Transverse colon (tissue), 4 donors: ENCODE measurements around the gene CDC42BPB.

Experiments used
- CTCF ChIP-seq, 5 experiments: fragments of 200-600 bp in 3 of 5; fragments of 450-650 bp in 2 of 5; sonication (generic) in 3 of 5; IDR thresholded peaks; 1 replicate in 2 of 5; 2 replicates in 3 of 5; pipeline ENCODE4 v1.5.1; 2016 to 2017; ENCODE audit warnings: antibody characterized with exemption in 5 of 5, inconsistent platforms in 3 of 5, mild to moderate bottlenecking in 2 of 5, moderate library complexity in 1 of 5
- EP300 ChIP-seq: sonication (generic); formaldehyde crosslinking; IDR thresholded peaks from one replicate; pipeline ENCODE4 v1.6.1; 2017; ENCODE audit warnings: antibody characterized with exemption, low read depth
- POLR2A ChIP-seq: fragments of 450-650 bp; IDR thresholded peaks from one replicate; pipeline ENCODE4 v1.6.1; 2016; ENCODE audit warnings: antibody characterized with exemption, mild to moderate bottlenecking, moderate library complexity
- POLR2AphosphoS5 ChIP-seq, 3 donors: sonication (generic); formaldehyde crosslinking; IDR thresholded peaks; one replicate each; pipeline ENCODE4 v1.6.1; 2016; ENCODE audit warnings: antibody characterized with exemption in 3 of 3

- no peak for TF ChIP-seq POLR2A
- peak in 2 of 5 experiments; percentile 9 to 10 for TF ChIP-seq CTCF (IDR thresholded peaks at IDR 0.05)
- no peak for TF ChIP-seq POLR2AphosphoS5 (IDR thresholded peaks at IDR 0.05)
- no peak for TF ChIP-seq EP300
Observed at GRCh38 chr14:103105580-103106150, 48.3 kb upstream of the CDC42BPB start.
